Bronchial epithelial cell (primary cell): Measurements from ENCODE around the gene STYXL1. TPM values are rescaled to one million over a fixed set of nuclear protein-coding genes. Genes with fewer than 3 reads are reported as not detected.

Source experiments
- DNase-seq: peaks from one replicate; pipeline ENCODE4 v3.0.0-alpha.2; 2010; ENCODE audit warnings: low read depth
- FAIRE-seq: peaks from 2 replicates; lab custom pipeline; 2011; peaks lifted over from hg19 to GRCh38; lab: Jason Lieb, UNC
- H3K27me3 ChIP-seq: 2 replicates; pipeline ENCODE4 v1.5.1; 2011; ENCODE audit warnings: low read length; ENCODE audit not compliant: control insufficient read depth, insufficient read depth
- H3K36me3 ChIP-seq: 2 replicates; pipeline ENCODE4 v1.5.1; 2011; ENCODE audit warnings: low read length; ENCODE audit not compliant: control insufficient read depth, insufficient read depth
- H3K4me3 ChIP-seq: 2 replicates; pipeline ENCODE4 v1.5.1; 2011; ENCODE audit warnings: mild to moderate bottlenecking, low read depth, low read length, control low read depth
- total RNA-seq: library from RNA; depleted of rRNA; stranded (reverse); fragments of >200 nt; gene quantifications from 2 replicates; pipeline ENCODE4 v1.2.1, GENCODE V29; 2014
- TF ChIP-seq, protein P1 (sequence below): IDR thresholded peaks from 2 replicates; pipeline ENCODE4 v1.5.1; 2011; ENCODE audit warnings: mild to moderate bottlenecking, moderate library complexity, low read length, control low read depth, inconsistent platforms; ENCODE audit not compliant: insufficient read depth, severe bottlenecking

STYXL1 gene
- total RNA-seq, 1 donor from 2014 or later: 47.7 TPM

- Histone ChIP-seq H3K4me3 (no peak overlapping the region), H3K36me3 (no peaks in the 10 kb centered on the region), H3K27me3 (no peaks in the 10 kb centered on the region)
- TF ChIP-seq, protein P1, sequence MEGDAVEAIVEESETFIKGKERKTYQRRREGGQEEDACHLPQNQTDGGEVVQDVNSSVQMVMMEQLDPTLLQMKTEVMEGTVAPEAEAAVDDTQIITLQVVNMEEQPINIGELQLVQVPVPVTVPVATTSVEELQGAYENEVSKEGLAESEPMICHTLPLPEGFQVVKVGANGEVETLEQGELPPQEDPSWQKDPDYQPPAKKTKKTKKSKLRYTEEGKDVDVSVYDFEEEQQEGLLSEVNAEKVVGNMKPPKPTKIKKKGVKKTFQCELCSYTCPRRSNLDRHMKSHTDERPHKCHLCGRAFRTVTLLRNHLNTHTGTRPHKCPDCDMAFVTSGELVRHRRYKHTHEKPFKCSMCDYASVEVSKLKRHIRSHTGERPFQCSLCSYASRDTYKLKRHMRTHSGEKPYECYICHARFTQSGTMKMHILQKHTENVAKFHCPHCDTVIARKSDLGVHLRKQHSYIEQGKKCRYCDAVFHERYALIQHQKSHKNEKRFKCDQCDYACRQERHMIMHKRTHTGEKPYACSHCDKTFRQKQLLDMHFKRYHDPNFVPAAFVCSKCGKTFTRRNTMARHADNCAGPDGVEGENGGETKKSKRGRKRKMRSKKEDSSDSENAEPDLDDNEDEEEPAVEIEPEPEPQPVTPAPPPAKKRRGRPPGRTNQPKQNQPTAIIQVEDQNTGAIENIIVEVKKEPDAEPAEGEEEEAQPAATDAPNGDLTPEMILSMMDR: no peak
- no peak for FAIRE-seq
- DNase-seq: no peak
Measured at GRCh38 chr7:76074306-76074971, 26.6 kb upstream of the STYXL1 start.

DNA sequence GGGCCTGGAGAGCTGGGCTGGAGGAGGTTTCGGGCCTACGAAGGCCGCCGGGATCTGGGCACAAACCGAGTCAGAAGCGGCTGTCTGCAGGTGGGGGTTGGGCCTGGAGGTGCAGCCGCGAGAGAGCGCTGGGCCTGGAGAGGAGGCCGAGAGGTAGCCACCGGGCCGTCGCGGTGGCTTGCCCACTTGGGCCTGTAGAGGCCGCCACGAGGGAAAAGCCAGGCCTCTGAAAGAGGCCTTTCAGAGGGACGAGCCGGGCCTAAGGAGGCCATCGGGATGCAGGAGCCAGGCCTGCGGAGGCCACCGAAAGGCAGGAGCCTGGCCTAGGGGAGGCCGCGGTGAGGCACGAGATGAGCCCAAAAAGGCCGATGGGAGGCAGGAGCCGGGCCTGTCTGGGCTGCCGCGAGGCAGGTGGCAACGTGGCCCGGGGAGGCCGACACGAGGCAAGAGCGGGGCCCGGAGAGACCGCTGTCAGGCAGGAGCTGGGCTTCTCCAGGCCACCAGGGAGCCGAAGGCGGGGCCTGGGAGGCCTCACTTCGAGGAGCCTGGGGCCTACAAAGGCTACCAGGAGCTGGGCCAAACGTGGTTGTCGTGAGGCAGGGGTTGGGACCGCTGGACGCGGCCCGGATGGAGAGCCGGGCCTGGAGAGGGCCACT, 25.7 kb upstream of the STYXL1 start:
- TF ChIP-seq, protein P1: no peak
- FAIRE-seq (no peak), DNase-seq (no peak)
- H3K4me3 ChIP-seq: no peak overlapping the region
- H3K36me3 ChIP-seq: no peaks in the 10 kb centered on the region
- H3K27me3 ChIP-seq: no peaks in the 10 kb centered on the region

DNA sequence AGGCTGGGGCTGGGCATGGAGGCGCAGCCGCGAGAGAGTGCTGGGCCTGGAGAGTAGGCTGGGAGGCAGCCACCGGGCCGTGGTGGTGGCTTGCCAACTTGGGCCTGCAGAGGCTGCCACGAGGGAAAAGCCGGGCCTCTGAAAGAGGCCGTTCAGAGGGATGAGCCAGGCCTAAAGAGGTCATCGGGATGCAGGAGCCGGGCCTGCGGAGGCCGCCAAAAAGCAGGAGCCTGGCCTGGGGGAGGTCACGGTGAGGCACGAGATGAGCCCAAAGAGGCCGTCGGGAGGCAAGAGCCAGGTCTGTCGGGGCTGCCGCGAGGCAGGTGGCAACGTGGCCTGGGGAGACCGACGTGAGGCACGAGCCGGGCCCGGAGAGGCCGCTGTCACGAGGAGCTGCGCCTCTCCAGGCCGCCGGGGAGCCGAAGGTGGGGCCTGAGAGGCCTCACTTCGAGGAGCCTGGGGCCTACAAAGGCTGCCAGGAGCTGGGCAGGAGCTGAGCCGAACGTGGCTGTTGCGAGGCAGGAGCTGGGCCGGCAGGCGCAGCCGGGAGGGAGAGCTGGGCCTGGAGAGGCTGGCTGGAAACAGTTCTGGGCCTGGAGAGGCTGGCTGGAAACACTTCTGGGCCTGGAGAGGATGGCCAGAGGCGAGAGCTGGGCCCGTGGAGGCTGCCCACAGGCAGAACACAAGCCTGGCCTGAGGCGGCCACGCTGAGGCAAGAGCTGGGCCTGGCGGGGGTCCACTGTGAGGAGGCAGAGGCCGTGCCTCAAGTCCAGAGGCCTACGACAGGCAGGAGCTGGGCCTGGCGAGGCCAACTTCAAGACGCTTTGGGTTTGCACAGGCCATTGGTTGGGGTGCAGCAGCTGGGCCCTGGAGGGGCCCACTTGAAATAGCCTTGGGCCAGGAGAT, 24.7 kb upstream of the STYXL1 start:
- H3K36me3 ChIP-seq: no peaks in the 10 kb centered on the region
- H3K27me3 ChIP-seq: no peaks in the 10 kb centered on the region
- DNase-seq (no peak), FAIRE-seq (no peak)
- H3K4me3 ChIP-seq: no peak overlapping the region
- TF ChIP-seq, protein P1: no peak

GRCh38 chr7:76071316-76072242, 23.8 kb upstream of the STYXL1 start:
- TF ChIP-seq, protein P1: no peak
- H3K27me3 ChIP-seq: no peaks in the 10 kb centered on the region
- no peak overlapping the region for H3K4me3 ChIP-seq
- no peak for DNase-seq
- peaks cover 3% of the 10 kb centered on the region for H3K36me3 ChIP-seq
- FAIRE-seq: no peak

DNA sequence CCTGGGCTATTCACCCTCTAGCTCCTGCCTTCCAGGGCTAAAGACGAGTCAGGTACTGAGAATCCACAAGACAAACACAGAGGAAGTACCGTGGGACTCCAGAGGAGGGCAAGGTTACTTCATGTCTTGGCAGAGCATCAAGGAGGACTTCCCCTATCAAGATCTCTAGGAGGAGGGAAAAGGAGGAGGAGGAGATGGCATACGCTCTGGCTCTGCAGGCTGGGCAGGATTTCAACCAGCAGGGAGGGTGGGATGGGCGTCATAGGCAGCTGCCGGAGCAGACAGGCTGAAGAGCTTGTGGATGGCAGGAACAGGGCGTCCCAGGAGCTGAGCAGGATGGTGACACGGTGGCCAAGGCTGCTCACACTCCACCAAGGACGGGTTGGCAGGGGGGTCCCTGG, 21.4 kb upstream of the STYXL1 start:
- H3K27me3 ChIP-seq: no peaks in the 10 kb centered on the region
- FAIRE-seq: peak; percentile 97
- no peak overlapping the region for H3K4me3 ChIP-seq
- TF ChIP-seq, protein P1: peak; percentile 74
- H3K36me3 ChIP-seq: peaks cover 22% of the 10 kb centered on the region
- peak; percentile 96 for DNase-seq
